ENCODE results near the gene PTK7. TPM values are rescaled to one million over a fixed set of nuclear protein-coding genes. Genes with fewer than 3 reads are reported as not detected.
"Not testable (repeated sequence)": the region's sequence is repeated elsewhere in the genome, so short reads cannot be mapped to it uniquely, and the experiment has no call there.

PTK7 gene
- polyA plus RNA-seq, 4 donors, result 230 to 296 (median 261) TPM

DNA sequence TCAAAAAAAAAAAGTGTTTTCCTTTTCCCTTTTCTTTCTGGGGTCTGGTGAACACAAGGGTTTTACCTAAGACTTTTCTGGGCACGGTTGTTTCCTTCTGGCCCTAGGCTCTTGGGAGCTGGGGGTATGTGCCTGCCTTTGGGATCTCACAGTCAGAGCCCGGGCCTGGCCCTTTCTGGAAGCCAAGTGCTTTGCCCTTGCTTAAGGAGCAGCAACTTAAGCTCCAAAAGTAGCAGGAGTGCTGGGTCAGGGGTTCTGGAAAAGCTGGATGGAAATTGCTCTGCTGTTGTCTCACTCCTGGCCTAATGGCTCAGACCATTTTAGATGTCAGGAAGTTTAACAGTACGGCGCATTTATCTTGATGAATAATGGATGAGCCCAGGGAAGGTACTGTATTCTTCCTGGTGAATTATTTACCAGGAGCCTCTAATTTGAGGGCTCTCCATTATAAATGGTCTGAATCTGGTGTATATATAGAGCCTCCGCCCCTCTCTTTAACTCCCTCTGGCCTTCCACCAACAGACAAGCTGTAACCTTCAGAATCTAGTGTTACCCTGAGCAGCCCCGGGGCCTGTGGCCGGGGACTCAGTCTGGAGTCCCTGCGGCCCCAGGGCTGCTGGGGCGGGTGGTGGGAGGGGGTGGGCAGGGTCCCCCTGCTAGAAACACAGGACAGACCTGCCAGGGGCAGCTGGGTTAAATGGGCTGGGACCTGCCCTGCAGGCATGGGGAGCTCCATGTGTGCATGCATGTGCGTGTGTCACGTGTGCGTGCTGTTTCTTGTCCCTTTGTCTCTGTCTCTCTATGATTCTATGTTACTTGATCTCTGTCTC, 37.5 kb downstream of the PTK7 start:
- DNase-seq (ENCODE audit: low read depth in 4 of 4, low spot score in 2 of 4), result no peak

DNA sequence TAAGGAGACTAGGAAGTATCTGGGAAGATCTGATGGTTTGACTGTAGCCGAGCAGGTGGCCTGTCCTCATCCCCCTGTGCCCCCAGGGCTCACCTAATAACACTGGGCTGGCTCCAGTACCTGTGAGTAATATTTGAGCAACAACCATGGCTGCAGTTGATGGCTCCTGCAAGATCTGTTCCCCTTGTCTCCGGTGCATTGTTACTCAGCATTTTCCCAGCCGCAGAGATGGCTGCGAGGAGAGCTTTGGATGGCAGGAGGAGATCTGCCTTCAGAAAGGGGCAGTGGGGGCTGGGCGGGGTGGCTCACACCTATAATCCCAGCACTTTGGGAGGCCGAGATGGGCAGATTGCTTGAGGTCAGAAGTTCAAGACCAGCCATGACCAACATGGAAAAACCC, 39.3 kb downstream of the PTK7 start:
- DNase-seq (ENCODE audit: low read depth in 4 of 4, low spot score in 2 of 4), result no peak

DNA sequence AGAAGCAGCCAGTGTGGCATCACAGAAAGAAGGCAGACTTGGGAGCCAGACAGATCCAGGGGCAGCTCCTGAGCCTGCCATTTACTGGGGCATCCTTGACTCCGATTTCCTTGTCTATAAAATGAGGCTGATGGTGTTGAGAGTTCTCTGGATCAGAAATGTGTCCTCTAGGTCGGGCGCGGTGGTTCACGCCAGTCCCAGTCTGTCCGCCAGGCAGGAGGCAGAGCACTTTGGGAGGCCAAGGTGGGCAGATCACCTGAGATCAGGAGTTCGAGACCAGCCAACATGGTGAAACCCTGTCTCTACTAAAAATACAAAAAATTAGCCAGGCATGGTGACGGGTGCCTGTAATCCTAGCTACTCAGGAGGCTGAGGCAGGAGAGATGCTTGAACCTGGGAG, 41.4 kb downstream of the PTK7 start:
- not testable (repeated sequence) for DNase-seq (ENCODE audit: low read depth in 4 of 4, low spot score in 2 of 4)

DNA sequence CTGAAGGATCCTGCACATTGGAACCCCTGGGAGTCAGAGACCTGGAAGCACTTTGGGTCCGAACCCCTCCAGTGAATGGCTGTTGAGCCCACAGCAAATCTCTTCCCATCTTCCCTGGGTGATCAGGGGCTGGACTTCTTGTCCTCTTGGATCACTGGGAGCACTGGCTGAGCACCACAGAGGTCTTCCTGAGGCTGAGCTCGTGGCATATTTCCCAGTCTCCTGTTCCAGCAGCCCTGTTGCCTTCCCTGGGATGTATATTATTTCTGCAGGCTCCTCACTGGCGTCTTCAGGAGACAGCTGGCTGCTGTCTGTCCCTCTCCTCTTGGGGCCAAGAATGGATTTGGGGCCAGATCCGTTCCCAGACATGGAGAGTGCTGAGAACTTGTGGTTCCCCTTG, 43.4 kb downstream of the PTK7 start:
- no peak for DNase-seq (ENCODE audit: low read depth in 4 of 4, low spot score in 2 of 4)

DNA sequence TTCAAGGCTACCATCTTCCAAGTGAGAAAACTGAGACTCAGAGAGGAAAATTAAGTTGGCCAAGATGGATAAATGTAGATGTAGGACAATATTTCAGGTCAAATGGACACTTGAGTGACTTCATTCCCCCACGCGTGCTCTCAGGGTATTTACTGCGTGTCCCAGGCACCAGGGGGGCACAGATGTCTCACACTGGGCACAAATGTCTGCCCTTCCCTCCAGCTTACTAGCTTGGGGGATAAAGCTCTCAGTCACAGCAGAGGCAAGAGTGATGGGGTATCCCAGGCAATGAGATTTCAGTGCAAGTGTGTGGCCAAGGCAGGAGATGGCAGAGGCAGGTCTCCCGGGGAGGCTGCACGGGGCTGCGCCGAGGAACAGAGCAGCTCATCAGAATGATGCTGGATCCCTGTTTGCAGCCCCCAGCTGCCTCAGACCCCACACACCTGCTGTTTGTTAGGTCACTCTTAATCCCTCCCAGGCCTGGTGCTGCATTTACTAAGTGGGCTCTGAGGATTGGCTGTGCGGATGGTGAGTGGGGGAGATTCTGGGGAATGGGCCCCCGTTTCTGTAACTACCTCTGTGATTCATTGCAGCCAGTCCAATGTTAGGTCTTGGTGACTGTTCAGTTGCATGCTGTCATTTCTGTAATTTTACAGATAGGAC, 44.1 kb downstream of the PTK7 start:
- DNase-seq (ENCODE audit: low read depth in 4 of 4, low spot score in 2 of 4), result no peak

DNA sequence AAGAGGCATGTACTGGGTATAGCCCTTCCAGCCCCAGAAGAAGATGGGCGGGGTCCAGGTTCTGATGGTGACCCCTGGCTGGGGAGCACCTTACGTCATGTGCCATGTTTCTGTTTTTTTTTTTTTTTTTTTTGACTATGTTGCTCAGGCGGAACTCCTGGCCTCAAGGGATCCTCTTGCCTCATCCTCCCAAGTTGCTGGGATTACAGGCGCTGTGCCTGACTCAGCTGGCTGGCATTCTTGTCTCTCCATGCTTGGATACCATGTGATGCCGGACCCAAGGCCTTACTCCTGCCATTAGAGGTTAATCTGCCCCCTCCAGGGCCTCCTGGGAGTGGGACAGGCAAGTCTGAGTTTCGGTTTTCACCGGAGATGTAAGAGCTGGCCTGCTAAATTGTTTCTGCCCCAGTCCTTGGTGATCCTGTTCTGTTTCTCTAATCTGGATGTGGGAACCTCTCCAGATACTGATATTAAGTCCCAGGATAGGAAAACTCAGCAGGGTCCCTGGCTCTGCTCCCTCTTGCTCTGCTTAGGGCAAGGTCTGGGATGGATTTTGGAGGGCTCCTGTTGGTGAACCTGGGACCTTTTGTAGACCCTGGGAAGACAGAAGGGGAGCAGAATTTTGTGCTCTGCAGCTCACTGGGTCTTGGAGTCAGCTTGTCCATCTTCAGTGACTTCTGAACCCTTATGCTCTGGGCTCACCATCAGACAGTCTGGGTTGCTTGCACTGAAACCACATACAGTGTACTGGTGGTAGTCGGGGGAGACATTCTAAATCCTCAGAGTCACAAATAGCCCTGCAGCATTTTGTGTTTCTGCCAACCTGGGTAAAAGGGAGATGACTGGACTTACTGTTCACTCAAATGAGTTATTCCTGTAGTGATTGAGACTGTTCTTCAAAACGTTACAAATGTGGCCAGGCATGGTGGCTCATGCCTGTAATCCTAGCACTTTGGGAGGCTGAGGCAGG, 45.1 kb downstream of the PTK7 start:
- no peak for DNase-seq (ENCODE audit: low read depth in 4 of 4, low spot score in 2 of 4)

DNA sequence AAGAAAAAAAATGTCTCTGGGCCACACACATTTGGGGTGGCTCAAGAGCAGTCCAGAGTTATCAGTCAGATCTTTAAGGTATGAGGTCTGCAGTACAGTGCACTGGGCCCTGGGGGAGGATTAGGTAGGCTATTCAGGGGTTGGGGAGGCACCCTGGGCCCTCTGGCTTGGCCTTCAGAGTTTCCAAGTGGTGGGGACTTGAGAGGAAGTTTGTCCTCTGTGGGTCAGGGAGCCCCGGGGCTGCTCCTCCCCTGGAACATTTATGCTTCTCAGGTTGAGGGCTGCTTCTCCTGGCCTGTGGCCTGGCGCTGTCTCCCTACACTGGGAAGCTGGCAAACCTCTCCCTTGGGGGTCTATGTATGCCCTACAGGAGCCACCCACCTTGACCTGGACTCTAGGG, 46.0 kb downstream of the PTK7 start:
- DNase-seq (ENCODE audit: low read depth in 4 of 4, low spot score in 2 of 4), result no peak

DNA sequence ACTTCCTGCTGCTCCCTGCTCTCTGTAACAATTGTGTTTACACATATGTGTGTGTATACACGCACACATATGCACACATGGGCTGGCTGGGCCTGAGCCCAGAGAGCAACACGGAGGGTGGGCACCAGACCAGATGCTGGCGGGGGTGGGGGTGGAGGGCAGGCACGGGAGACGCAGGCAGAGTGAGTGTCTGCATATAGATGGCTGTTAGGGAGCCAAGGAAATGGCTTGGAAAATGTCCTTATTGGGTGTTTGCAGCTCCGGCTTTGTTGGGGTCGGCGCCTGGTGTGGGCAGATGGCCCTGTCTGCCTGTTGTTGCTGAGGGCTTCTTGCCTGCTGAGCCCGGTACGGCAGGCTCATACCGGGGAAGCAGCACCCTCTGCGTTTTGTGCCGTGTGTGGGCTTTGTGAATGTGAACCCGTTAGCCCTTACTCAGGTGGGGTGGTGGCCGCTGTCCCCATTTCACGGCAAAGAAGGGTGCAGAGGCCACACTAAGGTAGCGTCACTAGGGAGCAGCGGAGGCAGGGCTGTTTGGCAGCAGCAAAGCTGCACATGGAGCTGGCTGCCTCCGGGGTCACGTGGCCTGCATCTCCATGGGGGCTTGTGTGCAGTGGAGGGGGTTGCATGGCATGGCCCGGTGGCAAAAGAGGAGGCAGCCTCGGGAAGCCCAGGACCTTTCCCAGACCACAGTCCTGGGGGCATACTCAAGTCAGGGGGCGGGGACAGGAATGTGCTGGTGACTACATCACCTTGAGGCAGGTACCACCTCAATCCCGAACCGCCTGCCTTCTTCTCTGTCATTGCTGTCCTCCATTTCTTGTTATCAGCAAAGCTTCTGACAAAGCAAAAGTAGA, 47.6 kb downstream of the PTK7 start:
- DNase-seq (ENCODE audit: low read depth in 4 of 4, low spot score in 2 of 4), result no peak

DNA sequence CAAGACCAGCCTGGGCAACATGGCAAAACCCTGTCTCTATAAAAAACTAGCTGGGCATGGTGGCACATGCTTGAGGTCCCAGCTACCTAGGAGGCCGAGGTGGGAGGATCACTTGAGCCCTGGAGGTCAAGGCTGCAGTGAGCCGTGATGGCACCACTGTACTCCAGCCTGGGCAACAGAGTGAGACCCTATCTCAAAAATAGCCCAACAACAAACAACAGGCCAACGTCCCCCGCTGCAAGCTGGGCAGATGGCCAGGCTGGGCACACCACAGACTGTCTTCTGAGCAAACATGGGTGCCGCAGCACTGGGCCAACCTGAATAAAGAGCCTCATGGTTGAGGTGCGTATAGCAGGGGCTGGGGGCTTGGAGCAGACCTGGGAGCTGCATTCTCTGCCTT, 48.4 kb downstream of the PTK7 start:
- no peak for DNase-seq (ENCODE audit: low read depth in 4 of 4, low spot score in 2 of 4)

DNA sequence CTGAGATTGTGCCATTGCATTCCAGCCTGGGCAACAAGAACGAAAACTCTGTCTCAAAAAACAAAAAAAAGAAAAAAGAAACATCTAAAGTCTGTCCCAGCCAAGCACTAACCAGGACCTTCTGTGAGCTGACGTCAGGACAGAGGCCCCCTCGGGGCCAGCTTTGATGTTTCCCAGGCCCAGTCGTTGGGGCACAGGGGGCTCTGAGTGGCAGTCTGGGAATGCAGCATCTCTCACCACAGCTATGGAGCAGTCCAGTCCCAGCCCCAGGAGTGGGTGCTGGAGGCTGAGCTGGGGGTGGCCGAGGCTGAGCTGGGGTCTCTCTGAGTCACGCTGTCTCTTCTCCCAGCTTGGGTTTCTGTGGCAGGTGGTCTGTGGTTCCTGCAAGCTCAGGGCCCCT, 49.0 kb downstream of the PTK7 start:
- DNase-seq (ENCODE audit: low read depth in 4 of 4, low spot score in 2 of 4), result no peak

DNA sequence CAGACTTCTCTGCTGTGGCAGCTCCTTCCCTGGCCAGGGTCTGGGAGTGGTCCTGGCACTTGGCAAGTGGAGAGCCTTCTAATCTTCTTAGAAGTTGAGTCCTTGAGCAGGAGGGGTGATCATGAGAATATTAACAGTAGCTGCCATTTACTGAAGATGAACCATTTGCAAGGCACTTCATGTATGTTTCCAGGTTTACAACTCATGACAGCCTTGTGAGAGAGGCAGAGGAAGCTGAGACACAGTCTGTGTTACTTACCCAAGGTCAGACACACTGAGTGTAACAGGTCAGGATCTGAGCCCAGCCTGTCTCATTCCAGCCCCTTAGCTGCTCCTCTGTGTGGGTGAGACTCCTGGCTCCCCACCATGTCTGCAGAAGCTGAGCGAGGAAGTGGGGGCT, 49.4 kb downstream of the PTK7 start:
- DNase-seq (ENCODE audit: low read depth in 4 of 4, low spot score in 2 of 4), result no peak

DNA sequence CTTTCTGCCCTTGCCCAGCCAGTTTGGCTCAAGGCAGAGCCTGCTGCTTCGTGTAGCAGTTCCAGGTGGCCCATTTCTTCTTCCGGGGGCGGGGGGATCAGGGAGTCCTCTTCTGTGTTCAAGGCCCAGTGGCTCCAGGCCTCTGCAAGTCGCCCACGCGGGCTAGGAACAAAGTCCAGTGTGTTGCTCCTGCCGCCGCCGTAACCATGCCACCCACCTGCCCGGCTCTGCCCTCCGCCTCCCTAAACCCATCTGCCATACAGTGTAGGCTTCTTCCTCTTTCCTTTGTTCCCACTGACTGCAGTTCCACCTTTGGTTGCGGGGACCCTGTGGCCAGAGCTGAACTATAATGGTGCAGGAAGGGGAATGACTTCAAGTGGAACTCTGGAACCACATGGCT, 51.1 kb downstream of the PTK7 start:
- DNase-seq (ENCODE audit: low read depth in 4 of 4, low spot score in 2 of 4), result no peak

DNA sequence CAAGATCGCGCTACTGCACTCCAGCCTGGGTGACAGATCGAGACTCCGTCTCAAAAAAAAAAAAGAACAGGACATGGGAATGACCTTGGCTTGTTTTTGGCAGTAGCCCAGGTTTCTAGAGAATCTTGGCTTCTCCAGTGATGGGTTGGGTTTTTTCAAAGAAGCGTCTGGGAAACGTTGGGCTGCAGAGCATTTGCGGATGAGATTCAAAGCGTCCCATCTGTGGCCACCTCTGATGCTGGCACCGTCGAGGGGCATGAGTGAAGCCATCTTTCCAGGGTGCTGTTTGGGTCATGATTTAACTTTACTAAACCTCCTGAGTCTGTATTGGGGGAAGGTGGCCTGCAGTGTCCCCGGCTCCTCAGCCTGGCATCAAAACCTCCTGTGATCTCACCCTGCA, 51.8 kb downstream of the PTK7 start:
- peak in 1 of 4 donors; percentile 23 for DNase-seq (ENCODE audit: low read depth in 4 of 4, low spot score in 2 of 4)

DNA sequence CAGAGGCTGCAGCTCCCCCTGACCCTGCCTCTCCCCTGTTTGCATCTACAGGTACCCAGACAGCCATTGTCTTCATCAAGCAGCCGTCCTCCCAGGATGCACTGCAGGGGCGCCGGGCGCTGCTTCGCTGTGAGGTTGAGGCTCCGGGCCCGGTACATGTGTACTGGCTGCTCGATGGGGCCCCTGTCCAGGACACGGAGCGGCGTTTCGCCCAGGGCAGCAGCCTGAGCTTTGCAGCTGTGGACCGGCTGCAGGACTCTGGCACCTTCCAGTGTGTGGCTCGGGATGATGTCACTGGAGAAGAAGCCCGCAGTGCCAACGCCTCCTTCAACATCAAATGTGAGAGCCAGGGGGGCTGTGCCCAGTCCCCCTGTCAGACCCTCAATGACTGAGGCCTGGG, 52.8 kb downstream of the PTK7 start:
- DNase-seq (ENCODE audit: low read depth in 4 of 4, low spot score in 2 of 4), result no peak

DNA sequence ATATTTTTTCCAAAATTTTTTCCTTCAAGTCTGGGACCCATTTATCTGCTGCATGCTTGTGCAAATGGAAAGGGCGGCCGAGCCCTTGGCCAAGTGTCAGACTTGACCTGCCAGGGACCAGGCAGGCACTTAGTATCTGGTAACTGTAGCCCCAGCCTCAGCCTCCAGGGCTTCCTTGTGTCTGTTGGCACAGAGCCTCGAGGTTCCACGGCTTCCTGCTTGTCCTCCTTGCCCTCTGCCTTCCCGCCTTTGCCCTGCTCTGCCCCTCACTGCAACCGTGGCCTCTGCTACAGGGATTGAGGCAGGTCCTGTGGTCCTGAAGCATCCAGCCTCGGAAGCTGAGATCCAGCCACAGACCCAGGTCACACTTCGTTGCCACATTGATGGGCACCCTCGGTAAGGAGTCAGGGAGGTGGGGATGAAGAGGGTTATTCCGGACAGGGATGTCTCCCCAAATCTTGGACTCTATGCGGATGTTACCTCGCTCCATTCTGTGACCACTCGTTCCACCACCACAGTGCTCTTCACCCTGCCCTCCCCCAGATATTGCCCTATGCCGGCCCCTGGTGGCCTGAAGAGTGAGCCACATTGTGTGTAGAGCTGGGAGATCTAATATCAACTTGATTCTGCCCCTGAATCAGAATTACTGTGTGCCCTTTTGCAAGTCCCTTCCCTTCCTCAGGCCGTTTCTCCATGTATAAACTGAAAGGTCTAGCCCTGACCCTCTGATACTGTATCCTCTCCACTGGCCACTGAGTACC, 53.5 kb downstream of the PTK7 start:
- DNase-seq (ENCODE audit: low read depth in 4 of 4, low spot score in 2 of 4), result peak in 1 of 4 donors; percentile 15

DNA sequence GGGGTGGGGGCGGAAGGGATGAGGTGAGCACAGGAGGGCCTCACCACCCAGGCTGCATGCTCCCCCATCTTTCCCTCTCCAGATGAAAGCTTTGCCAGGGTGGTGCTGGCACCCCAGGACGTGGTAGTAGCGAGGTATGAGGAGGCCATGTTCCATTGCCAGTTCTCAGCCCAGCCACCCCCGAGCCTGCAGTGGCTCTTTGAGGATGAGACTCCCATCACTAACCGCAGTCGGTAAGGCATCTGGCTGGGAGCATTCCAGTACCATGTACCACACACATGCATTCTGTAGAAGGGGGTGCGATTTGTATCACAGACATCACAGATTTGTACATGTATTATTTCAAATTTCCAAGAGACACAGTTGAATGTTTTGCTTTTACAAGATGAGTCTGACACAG, 54.3 kb downstream of the PTK7 start:
- DNase-seq (ENCODE audit: low read depth in 4 of 4, low spot score in 2 of 4), result no peak

DNA sequence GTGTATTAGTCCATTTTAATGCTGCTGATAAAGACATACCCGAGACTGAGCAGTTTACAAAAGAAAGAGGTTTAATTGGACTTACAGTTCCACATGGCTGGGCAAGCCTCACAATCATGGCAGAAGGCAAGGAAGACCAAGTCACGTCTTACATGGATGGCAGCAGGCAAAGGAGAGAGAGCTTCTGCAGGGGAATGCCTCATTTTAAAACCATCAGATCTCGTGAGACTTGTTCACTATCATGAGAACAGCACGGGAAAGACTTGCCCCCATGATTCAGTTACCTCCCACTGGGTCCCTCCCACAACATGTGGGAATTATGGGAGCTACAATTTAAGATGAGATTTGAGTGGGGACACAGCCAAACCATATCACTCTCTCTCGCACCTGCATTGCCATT, 55.3 kb downstream of the PTK7 start:
- not testable (repeated sequence) for DNase-seq (ENCODE audit: low read depth in 4 of 4, low spot score in 2 of 4)

DNA sequence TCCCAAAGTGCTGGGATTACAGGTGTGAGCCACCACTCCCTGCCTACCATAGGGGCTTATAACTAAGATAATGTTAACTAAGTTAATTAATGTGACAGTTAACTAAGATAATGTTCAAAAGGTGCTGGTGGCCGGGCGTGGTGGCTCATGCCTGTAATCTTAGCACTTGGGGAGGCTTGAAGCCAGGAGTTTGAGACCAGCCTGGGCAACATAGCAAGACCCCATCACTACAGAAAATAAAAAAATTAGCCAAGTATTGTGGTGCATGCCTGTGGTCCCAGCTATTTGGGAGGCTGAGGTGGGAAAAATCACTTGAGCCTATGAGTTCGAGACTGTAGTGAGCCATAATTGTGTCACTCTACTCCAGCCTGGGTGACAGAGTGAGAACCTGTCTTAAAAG, 62.2 kb downstream of the PTK7 start:
- DNase-seq (ENCODE audit: low read depth in 4 of 4, low spot score in 2 of 4), result no peak

DNA sequence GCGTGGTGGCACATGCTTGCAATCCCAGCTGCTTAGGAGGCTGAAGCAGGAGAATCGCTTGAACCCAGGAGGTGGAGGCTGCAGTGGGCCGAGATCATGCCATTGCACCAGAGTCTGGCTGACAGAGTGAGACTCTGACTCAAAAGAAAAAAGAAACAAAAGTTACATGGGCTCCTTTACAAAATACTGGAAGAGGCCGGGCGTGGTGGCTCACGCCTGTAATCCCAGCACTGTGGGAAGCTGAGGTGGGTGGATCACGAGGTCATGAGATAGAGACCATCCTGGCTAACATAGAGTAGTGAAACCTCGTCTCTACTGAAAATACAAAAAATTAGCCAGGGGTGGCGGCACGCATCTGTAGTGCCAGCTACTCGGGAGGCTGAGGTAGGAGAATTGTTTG, 63.9 kb downstream of the PTK7 start:
- DNase-seq (ENCODE audit: low read depth in 4 of 4, low spot score in 2 of 4), result not testable (repeated sequence)
